Activated naive CD4-positive, alpha-beta T cell treated with anti-CD3 and anti-CD28 coated beads, Interleukin-2, amount 50 U/mL, for 24 hours (primary cell): Measurements from ENCODE around the gene LTF.
"Not testable (repeated sequence)": the region's sequence is repeated elsewhere in the genome, so short reads cannot be mapped to it uniquely, and the experiment has no call there.

ENCODE experiments used
- H3K27ac Mint-ChIP-seq: one replicate; pipeline ENCODE4 v1.8.0; 2021; ENCODE audit warnings: mild to moderate bottlenecking, mixed read lengths
- H3K27me3 Mint-ChIP-seq: one replicate; pipeline ENCODE4 v1.8.0; 2021; ENCODE audit warnings: mixed read lengths
- H3K36me3 Mint-ChIP-seq: one replicate; pipeline ENCODE4 v1.8.0; 2021; ENCODE audit warnings: mixed read lengths
- H3K4me1 Mint-ChIP-seq: one replicate; pipeline ENCODE4 v1.8.0; 2021; ENCODE audit warnings: mixed read lengths
- H3K4me3 Mint-ChIP-seq: one replicate; pipeline ENCODE4 v1.8.0; 2021; ENCODE audit warnings: mild to moderate bottlenecking, mixed read lengths
- H3K9me3 Mint-ChIP-seq: one replicate; pipeline ENCODE4 v1.8.0; 2021; ENCODE audit warnings: mixed read lengths

The LTF gene

GRCh38 chr3:46402902-46403301, 61.8 kb downstream of the LTF start:
- not testable (repeated sequence) for H3K4me3 Mint-ChIP-seq, H3K36me3 Mint-ChIP-seq, H3K9me3 Mint-ChIP-seq, H3K27me3 Mint-ChIP-seq, H3K27ac Mint-ChIP-seq
- H3K4me1 Mint-ChIP-seq, result peaks cover 13% of the 10 kb centered on the region

GRCh38 chr3:46401579-46401978, 63.1 kb downstream of the LTF start:
- no peaks in the 10 kb centered on the region for H3K9me3 Mint-ChIP-seq
- no peak overlapping the region for H3K27ac Mint-ChIP-seq
- no peaks in the 10 kb centered on the region for H3K27me3 Mint-ChIP-seq
- peaks cover under 1% of the 10 kb centered on the region for H3K4me1 Mint-ChIP-seq
- H3K4me3 Mint-ChIP-seq, result no peak overlapping the region
- no peaks in the 10 kb centered on the region for H3K36me3 Mint-ChIP-seq

- Mint-ChIP-seq H3K4me3 (no peak overlapping the region), H3K4me1 (no peaks in the 10 kb centered on the region), H3K36me3 (no peaks in the 10 kb centered on the region), H3K27me3 (no peaks in the 10 kb centered on the region), H3K9me3 (no peaks in the 10 kb centered on the region), H3K27ac (no peak overlapping the region)
These were observed 63.9 kb downstream of the LTF start for GRCh38 chr3:46400846-46401245.

- Mint-ChIP-seq H3K36me3 (no peaks in the 10 kb centered on the region), H3K4me3 (no peak overlapping the region), H3K4me1 (no peaks in the 10 kb centered on the region), H3K27me3 (no peaks in the 10 kb centered on the region), H3K27ac (no peak overlapping the region), H3K9me3 (no peaks in the 10 kb centered on the region)
These were observed 64.5 kb downstream of the LTF start for GRCh38 chr3:46400000-46400734.

GRCh38 chr3:46399557-46399956, 65.1 kb downstream of the LTF start:
- Mint-ChIP-seq H3K27me3 (no peaks in the 10 kb centered on the region), H3K9me3 (no peaks in the 10 kb centered on the region), H3K4me1 (no peaks in the 10 kb centered on the region), H3K27ac (no peak overlapping the region), H3K36me3 (no peaks in the 10 kb centered on the region), H3K4me3 (no peak overlapping the region)

- Mint-ChIP-seq H3K9me3 (no peaks in the 10 kb centered on the region), H3K4me1 (no peaks in the 10 kb centered on the region), H3K36me3 (no peaks in the 10 kb centered on the region), H3K27me3 (no peaks in the 10 kb centered on the region), H3K27ac (no peak overlapping the region), H3K4me3 (no peak overlapping the region)
These were observed 65.6 kb downstream of the LTF start for GRCh38 chr3:46399098-46399497.

GRCh38 chr3:46398186-46398955, 66.3 kb downstream of the LTF start:
- Mint-ChIP-seq H3K4me3 (no peak overlapping the region), H3K4me1 (no peaks in the 10 kb centered on the region), H3K36me3 (no peaks in the 10 kb centered on the region), H3K9me3 (no peaks in the 10 kb centered on the region), H3K27ac (no peak overlapping the region), H3K27me3 (no peaks in the 10 kb centered on the region)

GRCh38 chr3:46397111-46397510, 67.6 kb downstream of the LTF start:
- Mint-ChIP-seq H3K27ac (no peak overlapping the region), H3K4me1 (no peaks in the 10 kb centered on the region), H3K4me3 (no peak overlapping the region)

GRCh38 chr3:46395766-46396530, 68.8 kb downstream of the LTF start:
- Mint-ChIP-seq H3K36me3 (no peaks in the 10 kb centered on the region), H3K4me1 (no peaks in the 10 kb centered on the region), H3K9me3 (no peaks in the 10 kb centered on the region), H3K4me3 (no peak overlapping the region), H3K27ac (no peak overlapping the region), H3K27me3 (no peaks in the 10 kb centered on the region)

More at GRCh38 chr3:46397111-46397510, 67.6 kb downstream of the LTF start:
- H3K9me3 Mint-ChIP-seq, result no peaks in the 10 kb centered on the region
- no peaks in the 10 kb centered on the region for H3K36me3 Mint-ChIP-seq
- no peaks in the 10 kb centered on the region for H3K27me3 Mint-ChIP-seq

- Mint-ChIP-seq H3K4me1 (no peaks in the 10 kb centered on the region), H3K27me3 (no peaks in the 10 kb centered on the region), H3K36me3 (no peaks in the 10 kb centered on the region), H3K9me3 (no peaks in the 10 kb centered on the region), H3K27ac (no peak overlapping the region), H3K4me3 (no peak overlapping the region)
These were observed 69.5 kb downstream of the LTF start for GRCh38 chr3:46395210-46395661.

GRCh38 chr3:46393554-46394434, 70.9 kb downstream of the LTF start:
- no peaks in the 10 kb centered on the region for H3K4me1 Mint-ChIP-seq
- no peaks in the 10 kb centered on the region for H3K36me3 Mint-ChIP-seq
- H3K27me3 Mint-ChIP-seq, result no peaks in the 10 kb centered on the region
- H3K27ac Mint-ChIP-seq, result peak overlapping the region; percentile 32
- no peak overlapping the region for H3K4me3 Mint-ChIP-seq
- H3K9me3 Mint-ChIP-seq, result no peaks in the 10 kb centered on the region

GRCh38 chr3:46393011-46393410, 71.7 kb downstream of the LTF start:
- H3K36me3 Mint-ChIP-seq, result no peaks in the 10 kb centered on the region
- H3K4me3 Mint-ChIP-seq, result no peak overlapping the region
- H3K27ac Mint-ChIP-seq, result no peak overlapping the region
- no peaks in the 10 kb centered on the region for H3K27me3 Mint-ChIP-seq
- H3K4me1 Mint-ChIP-seq, result no peaks in the 10 kb centered on the region
- no peaks in the 10 kb centered on the region for H3K9me3 Mint-ChIP-seq

GRCh38 chr3:46391526-46391925, 73.2 kb downstream of the LTF start:
- not testable (repeated sequence) for H3K36me3 Mint-ChIP-seq, H3K4me1 Mint-ChIP-seq, H3K27me3 Mint-ChIP-seq, H3K4me3 Mint-ChIP-seq, H3K9me3 Mint-ChIP-seq, H3K27ac Mint-ChIP-seq

- H3K4me3 Mint-ChIP-seq, result no peak overlapping the region
- H3K36me3 Mint-ChIP-seq, result no peaks in the 10 kb centered on the region
- no peaks in the 10 kb centered on the region for H3K27me3 Mint-ChIP-seq
- no peak overlapping the region for H3K27ac Mint-ChIP-seq
- H3K9me3 Mint-ChIP-seq, result no peaks in the 10 kb centered on the region
- H3K4me1 Mint-ChIP-seq, result no peaks in the 10 kb centered on the region
These were observed 75.4 kb downstream of the LTF start for GRCh38 chr3:46389306-46389705.

- H3K9me3 Mint-ChIP-seq, H3K36me3 Mint-ChIP-seq, H3K4me3 Mint-ChIP-seq, H3K27me3 Mint-ChIP-seq, H3K27ac Mint-ChIP-seq, H3K4me1 Mint-ChIP-seq: not testable (repeated sequence)
These were observed 75.9 kb downstream of the LTF start for GRCh38 chr3:46388847-46389246.
